ENCODE results near the gene PPT1. TPM values are rescaled to one million over a fixed set of nuclear protein-coding genes. Genes with fewer than 3 reads are reported as not detected.

The PPT1 gene
- polyA plus RNA-seq, 1 of the 3 experiments (the other 2 are of a cell fraction) = 26.0 TPM

DNA sequence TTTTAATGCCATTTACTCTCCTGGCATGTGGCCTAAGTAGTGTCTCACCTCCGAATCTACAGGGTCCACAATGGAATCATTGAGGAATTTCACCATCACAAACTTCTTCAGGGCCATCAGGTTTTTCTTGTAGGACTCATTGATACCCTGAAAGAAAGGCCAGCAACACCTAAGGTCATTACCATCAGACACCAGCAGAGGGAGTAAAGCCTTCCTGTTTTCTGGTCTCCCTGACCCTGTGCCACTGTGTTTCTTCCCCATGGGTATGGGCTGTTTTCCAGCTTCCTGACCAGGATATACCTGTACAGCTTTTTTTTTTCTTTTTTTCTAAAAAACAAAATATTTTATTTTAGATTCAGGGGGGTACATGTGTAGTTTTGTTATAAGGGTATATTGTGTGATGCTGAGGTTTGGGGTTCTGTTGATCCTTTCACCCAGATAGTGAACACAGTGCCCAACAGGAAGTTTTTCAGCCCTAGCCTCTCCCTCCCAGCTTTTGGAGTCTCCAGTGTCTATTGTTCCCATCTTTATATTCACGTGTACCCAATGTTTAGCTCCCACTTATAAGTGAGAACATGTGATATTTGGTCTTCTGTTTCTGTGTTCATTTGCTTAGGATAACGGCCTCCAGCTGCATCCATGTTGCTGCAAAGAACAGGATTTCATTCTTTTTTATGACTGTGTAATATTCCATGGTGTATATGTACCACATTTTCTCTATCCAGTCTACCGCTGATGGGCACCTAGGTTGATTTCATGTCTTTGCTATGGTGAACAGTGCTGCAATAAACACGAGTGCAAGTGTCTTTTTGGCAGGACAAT lies 18.3 kb downstream of the PPT1 start (continued):
- TF ChIP-seq RFX5 (IDR thresholded peaks at IDR 0.05; ENCODE audit: low read length) = no peak
- no peak for TF ChIP-seq GABPA (IDR thresholded peaks at IDR 0.05; ENCODE audit: low read depth)
- TF ChIP-seq GATA2 (CRISPR knock-in tag; IDR thresholded peaks at IDR 0.05) = no peak
- TF ChIP-seq MXI1 (IDR thresholded peaks at IDR 0.05; ENCODE audit: low read depth, low read length) = no peak

DNA sequence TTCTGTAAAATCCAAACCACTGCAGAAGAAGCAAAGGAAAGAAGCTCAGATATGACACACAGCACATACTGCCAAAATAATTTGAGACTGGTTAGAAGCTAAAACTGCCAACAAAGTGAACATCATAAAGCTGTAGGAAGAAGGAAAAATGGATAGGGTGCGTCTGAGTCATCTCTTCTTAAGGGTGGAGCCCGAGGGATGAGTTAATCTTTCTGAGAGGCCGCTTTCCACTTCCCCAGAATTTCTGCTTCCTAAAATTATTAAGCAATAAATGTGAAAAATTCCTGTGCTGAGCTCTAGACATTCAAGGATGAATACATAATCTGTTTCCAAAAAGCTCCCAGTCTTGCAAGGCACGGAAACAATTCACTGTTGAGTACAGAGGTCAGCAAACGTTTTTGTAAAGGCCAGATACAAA lies 20.1 kb downstream of the PPT1 start:
- Histone ChIP-seq H3K4me2 (peak overlapping the region; percentile 2; the same call in 1 of the 2 replicates), H3K4me1 (ENCODE audit: control insufficient read depth in 1 of 2, insufficient read depth in 2 of 2, low read depth in 1 of 2, low read length in 1 of 2) (peaks cover 0 to 5% of the 10 kb centered on the region in 2 experiments; a peak in 1 of 4 replicates), H3F3A (replicated peaks; ENCODE audit: insufficient read depth) (peaks cover 49% of the 10 kb centered on the region), H3K4me3 (ENCODE audit: low read depth in 2 of 2, low read length in 1 of 2) (no peak overlapping the region), H3K27me3 (ENCODE audit: insufficient read depth) (no peaks in the 10 kb centered on the region), H3K9ac (no peak overlapping the region), H4K20me1 (ENCODE audit: insufficient read depth) (no peaks in the 10 kb centered on the region), H3K36me3 (replicated peaks in 1 of 2; ENCODE audit: control insufficient read depth in 1 of 2, insufficient read depth in 2 of 2, low read length in 1 of 2) (peaks cover 45 to 58% of the 10 kb centered on the region in 2 experiments), H3K79me2 (ENCODE audit: insufficient read depth) (no peaks in the 10 kb centered on the region), H3K9me2 (no peaks in the 10 kb centered on the region), H3K27ac (ENCODE audit: low read depth in 2 of 2, low read length in 1 of 2) (peak overlapping the region in 1 of 2 experiments; percentile 60; a peak in 2 of 4 replicates), H3K9me3 (no peaks in the 10 kb centered on the region), H2AFZ (ENCODE audit: low read depth) (no peak overlapping the region)
- DNase-seq = no peak
- 35% methylated on average over 5 of the region's 5 CpGs for WGBS (ENCODE audit: low lambda C conversion rate)
- TF ChIP-seq, protein P1, sequence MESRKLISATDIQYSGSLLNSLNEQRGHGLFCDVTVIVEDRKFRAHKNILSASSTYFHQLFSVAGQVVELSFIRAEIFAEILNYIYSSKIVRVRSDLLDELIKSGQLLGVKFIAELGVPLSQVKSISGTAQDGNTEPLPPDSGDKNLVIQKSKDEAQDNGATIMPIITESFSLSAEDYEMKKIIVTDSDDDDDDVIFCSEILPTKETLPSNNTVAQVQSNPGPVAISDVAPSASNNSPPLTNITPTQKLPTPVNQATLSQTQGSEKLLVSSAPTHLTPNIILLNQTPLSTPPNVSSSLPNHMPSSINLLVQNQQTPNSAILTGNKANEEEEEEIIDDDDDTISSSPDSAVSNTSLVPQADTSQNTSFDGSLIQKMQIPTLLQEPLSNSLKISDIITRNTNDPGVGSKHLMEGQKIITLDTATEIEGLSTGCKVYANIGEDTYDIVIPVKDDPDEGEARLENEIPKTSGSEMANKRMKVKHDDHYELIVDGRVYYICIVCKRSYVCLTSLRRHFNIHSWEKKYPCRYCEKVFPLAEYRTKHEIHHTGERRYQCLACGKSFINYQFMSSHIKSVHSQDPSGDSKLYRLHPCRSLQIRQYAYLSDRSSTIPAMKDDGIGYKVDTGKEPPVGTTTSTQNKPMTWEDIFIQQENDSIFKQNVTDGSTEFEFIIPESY (IDR thresholded peaks at IDR 0.05; ENCODE audit: borderline replicate concordance, low read depth) = no peak
- peak; percentile 45; the same call in 1 of the 2 replicates for TF ChIP-seq FOSL2 (IDR thresholded peaks at IDR 0.05; ENCODE audit: borderline replicate concordance, low read depth)
- peak; percentile 3; the same call in 1 of the 2 replicates for TF ChIP-seq POLR2AphosphoS5 (IDR thresholded peaks at IDR 0.05; ENCODE audit: low read depth, low read length)
- TF ChIP-seq JUND (IDR thresholded peaks at IDR 0.05) = peak; percentile 48
- ChIA-PET POLR2A (no interaction called here), CTCF (interaction anchor here (0.9 to 3.7 kb wide), 6 partner anchors 11 to 328 kb away, joined by 3 to 27 read pairs (median 4); no protein-coding TSS in a partner anchor)

DNA sequence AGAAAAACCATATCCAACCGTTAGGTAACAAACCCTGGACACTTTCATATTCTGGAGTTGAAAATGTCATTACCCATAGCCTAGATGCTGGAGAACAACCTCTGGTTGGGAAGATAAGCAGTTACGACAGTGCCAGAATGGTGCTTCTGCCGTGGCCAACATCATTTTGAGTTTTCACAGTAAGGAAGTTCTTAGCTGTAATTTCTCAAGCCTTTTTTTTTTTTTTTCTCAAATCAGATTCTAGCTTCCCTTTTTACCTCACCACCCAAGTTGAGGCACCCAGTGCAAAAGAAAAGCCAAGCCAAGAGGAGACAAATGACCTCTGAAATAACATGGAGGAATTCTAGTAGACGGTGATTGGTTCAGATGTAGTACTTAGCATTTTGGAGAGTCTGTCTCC lies 21.8 kb downstream of the PPT1 start:
- no peaks in the 10 kb centered on the region for H3K79me2 ChIP-seq (ENCODE audit: insufficient read depth)
- no peak for DNase-seq
- H3K9ac ChIP-seq = no peak overlapping the region
- H3K9me2 ChIP-seq = no peaks in the 10 kb centered on the region
- H3K27ac ChIP-seq (ENCODE audit: low read depth in 2 of 2, low read length in 1 of 2) = no peak overlapping the region
- H3K36me3 ChIP-seq (replicated peaks in 1 of 2; ENCODE audit: control insufficient read depth in 1 of 2, insufficient read depth in 2 of 2, low read length in 1 of 2) = peaks cover 60 to 69% of the 10 kb centered on the region in 2 experiments
- no peaks in the 10 kb centered on the region for H3K9me3 ChIP-seq
- H3F3A ChIP-seq (replicated peaks; ENCODE audit: insufficient read depth) = peaks cover 49% of the 10 kb centered on the region
- no peaks in the 10 kb centered on the region for H3K27me3 ChIP-seq (ENCODE audit: insufficient read depth)
- H3K4me3 ChIP-seq (ENCODE audit: low read depth in 2 of 2, low read length in 1 of 2) = no peak overlapping the region
- peaks cover 0 to 5% of the 10 kb centered on the region in 2 experiments; a peak in 1 of 4 replicates for H3K4me1 ChIP-seq (ENCODE audit: control insufficient read depth in 1 of 2, insufficient read depth in 2 of 2, low read depth in 1 of 2, low read length in 1 of 2)
- CTCF ChIA-PET = interaction anchor here (0.6 to 3.7 kb wide), 5 partner anchors 8 to 263 kb away, joined by 3 to 27 read pairs (median 3); no protein-coding TSS in a partner anchor
- 85% methylated on average over 4 of the region's 4 CpGs for WGBS (ENCODE audit: low lambda C conversion rate)
- no peaks in the 10 kb centered on the region for H4K20me1 ChIP-seq (ENCODE audit: insufficient read depth)
- TF ChIP-seq SMC3 (IDR thresholded peaks at IDR 0.05; ENCODE audit: low read depth, low read length) = no peak
- TF ChIP-seq CHD2 (IDR thresholded peaks at IDR 0.05; ENCODE audit: low read length, partially characterized antibody) = no peak
- no peak for TF ChIP-seq GABPA (IDR thresholded peaks at IDR 0.05; ENCODE audit: low read depth)
- TF ChIP-seq FOXM1 (IDR thresholded peaks at IDR 0.05; ENCODE audit: low read depth) = no peak
- POLR2A ChIA-PET = no interaction called here
- no peak overlapping the region for H2AFZ ChIP-seq (ENCODE audit: low read depth)
- H3K4me2 ChIP-seq = no peak overlapping the region

All from SK-N-SH (cell line).